ENCODE results near the gene MPV17L. TPM values are rescaled to one million over a fixed set of nuclear protein-coding genes. Genes with fewer than 3 reads are reported as not detected.

Gene MPV17L
- total RNA-seq, 1 experiment from 2014 or later, result 6.4 TPM

- no peaks in the 10 kb centered on the region for H4K20me1 ChIP-seq (ENCODE audit: control insufficient read depth, insufficient read depth, insufficient read length)
- H3K4me2 ChIP-seq (ENCODE audit: insufficient read depth, insufficient read length, low read length), result no peak overlapping the region
- no peak overlapping the region for H2BK120ac ChIP-seq (ENCODE audit: low read depth, low read length, poor library complexity, severe bottlenecking)
- H2BK15ac ChIP-seq (ENCODE audit: low read depth, low read length), result no peak overlapping the region
- no peak overlapping the region for H3K23ac ChIP-seq (ENCODE audit: insufficient read length, low read depth, low read length)
- H3K27ac Mint-ChIP-seq, result peak overlapping the region in 1 of 3 experiments; percentile 31; a peak in 1 of 7 replicates
- no peak overlapping the region for H2BK12ac ChIP-seq (ENCODE audit: insufficient read length, low read depth, low read length)
- H4K5ac ChIP-seq (ENCODE audit: insufficient read length, low read depth, low read length), result no peak overlapping the region
- H3K9me3 Mint-ChIP-seq, result no peaks in the 10 kb centered on the region
- no peak overlapping the region for H3K9ac ChIP-seq (ENCODE audit: extremely low read depth, insufficient read length, low read length)
- no peaks in the 10 kb centered on the region for H3K4me1 Mint-ChIP-seq
- H3K4me3 Mint-ChIP-seq, result no peak overlapping the region
- WGBS (ENCODE audit: extremely low coverage, insufficient read length, low lambda C conversion rate), result no CpG with 5 or more reads among the region's 8 CpGs
- H3K27ac ChIP-seq (ENCODE audit: insufficient read length, low read depth, low read length), result no peak overlapping the region
- no peak overlapping the region for H3K4ac ChIP-seq (ENCODE audit: low read depth, low read length)
- H3K56ac ChIP-seq (ENCODE audit: insufficient read length, low read depth, low read length), result no peak overlapping the region
- H3K79me1 ChIP-seq (ENCODE audit: insufficient read depth, low read depth, low read length, poor library complexity, severe bottlenecking), result no peaks in the 10 kb centered on the region
- no peaks in the 10 kb centered on the region for H3K27me3 ChIP-seq (ENCODE audit: insufficient read depth, low read length)
- DNase-seq, result no peak
- H3K36me3 Mint-ChIP-seq (ENCODE audit: insufficient read depth in 1 of 3, low read depth in 3 of 3), result no peaks in the 10 kb centered on the region
- no peak overlapping the region for H2AFZ ChIP-seq (ENCODE audit: low read length)
- no peak overlapping the region for H3K14ac ChIP-seq (ENCODE audit: insufficient read depth, low read length)
- H4K91ac ChIP-seq (ENCODE audit: insufficient read length, low read depth, low read length), result no peak overlapping the region
- no peaks in the 10 kb centered on the region for H3K23me2 ChIP-seq (ENCODE audit: insufficient read length, low read depth, low read length, poor library complexity, severe bottlenecking)
- H3K27me3 Mint-ChIP-seq (ENCODE audit: low read depth), result no peaks in the 10 kb centered on the region
- no peak overlapping the region for H3T11ph ChIP-seq (ENCODE audit: low read length)
- H4K8ac ChIP-seq (replicated peaks; ENCODE audit: insufficient read length, low read depth, low read length), result no peak overlapping the region
- H3K4me1 ChIP-seq (ENCODE audit: insufficient read depth, low read length), result no peaks in the 10 kb centered on the region
- no peak overlapping the region for H2BK5ac ChIP-seq (ENCODE audit: insufficient read length, low read length)
- TF ChIP-seq CTCF (conservative IDR thresholded peaks at IDR 0.05), result no peak
- H3K79me2 ChIP-seq (ENCODE audit: insufficient read depth, low read length), result no peaks in the 10 kb centered on the region
- H2AK5ac ChIP-seq (ENCODE audit: insufficient read length, low read length), result no peak overlapping the region
- no peaks in the 10 kb centered on the region for H3K9me3 ChIP-seq (ENCODE audit: control insufficient read depth, low read depth, low read length)
- no peak overlapping the region for H2BK20ac ChIP-seq (ENCODE audit: low read depth, low read length, poor library complexity, severe bottlenecking)
- no peak overlapping the region for H3K18ac ChIP-seq (ENCODE audit: insufficient read length, low read depth, low read length)
Measured at GRCh38 chr16:15422222-15422621, 26.7 kb downstream of the MPV17L start.
